ENCODE results near the gene OTOP1. TPM values are rescaled to one million over a fixed set of nuclear protein-coding genes. Genes with fewer than 3 reads are reported as not detected.
"Not testable (repeated sequence)": the region's sequence is repeated elsewhere in the genome, so short reads cannot be mapped to it uniquely, and the experiment has no call there.

Gene OTOP1
- total and polyA plus RNA-seq, 2 of the 4 experiments (the other 2 are of a cell fraction), result not detected

DNA sequence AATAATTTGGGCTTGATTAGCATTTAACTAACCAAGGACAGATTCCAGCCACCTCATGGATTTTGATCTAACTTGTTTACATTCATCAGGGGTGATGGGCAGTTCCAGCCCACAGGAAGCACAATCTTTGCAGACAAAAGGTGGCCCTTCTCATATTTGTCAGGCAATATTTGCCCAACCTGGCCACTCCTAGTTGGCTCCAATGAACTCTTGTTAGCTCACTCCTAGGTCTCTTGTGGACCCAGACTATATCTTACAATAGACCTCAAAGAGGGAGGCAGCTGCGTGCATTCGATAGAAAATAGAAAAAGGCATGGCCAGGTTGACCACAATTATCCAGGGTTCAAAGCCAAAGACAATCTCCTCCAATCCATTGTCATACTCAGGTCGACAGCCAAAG lies 38.2 kb downstream of the OTOP1 start:
- ATAC-seq (ENCODE audit: low read depth); H3K36me3 ChIP-seq (ENCODE audit: control insufficient read depth, insufficient read depth, low read length); H2BK15ac ChIP-seq (ENCODE audit: low read depth, low read length); CTCF ChIA-PET; H3K4me2 ChIP-seq (ENCODE audit: low read depth, low read length); H3K9ac ChIP-seq (ENCODE audit: low read depth, low read length); H3K27ac ChIP-seq (ENCODE audit: insufficient read depth, low read length); DNase-seq; H2AK9ac ChIP-seq (replicated peaks; ENCODE audit: low read depth, low read length, poor library complexity); H3K79me1 ChIP-seq (ENCODE audit: low read depth in 1 of 2, low read length in 2 of 2); H4K8ac ChIP-seq (ENCODE audit: low read depth in 2 of 2, low read length in 2 of 2); H4K91ac ChIP-seq (ENCODE audit: insufficient read depth, low read depth, low read length); H3K18ac ChIP-seq (ENCODE audit: low read depth, low read length); H3K9me1 ChIP-seq (ENCODE audit: insufficient read depth, low read length); in situ Hi-C loops (cut with MboI; ENCODE audit: low sequenced_read_pairs); H2BK20ac ChIP-seq (ENCODE audit: low read depth, low read length); H3K4me1 ChIP-seq (ENCODE audit: control insufficient read depth, insufficient read depth, low read length); intact Hi-C loops (cut with micrococcal nuclease); H3K27me3 ChIP-seq (ENCODE audit: control insufficient read depth, insufficient read depth, low read length); H4K20me1 ChIP-seq (ENCODE audit: insufficient read depth, low read length); H3K4ac ChIP-seq (ENCODE audit: low read depth, low read length); H3K9me3 ChIP-seq (ENCODE audit: control insufficient read depth, insufficient read depth, low read length); dilution Hi-C loops (cut with HindIII; ENCODE audit: low sequenced_read_pairs, unreplicated experiment); H2AK5ac ChIP-seq (ENCODE audit: low read depth, low read length); H2BK120ac ChIP-seq (ENCODE audit: low read depth, low read length); H3K4me3 ChIP-seq (ENCODE audit: insufficient read depth, low read depth, low read length); BruUV-seq (replicated peaks); H3K56ac ChIP-seq (ENCODE audit: extremely low read depth, insufficient read depth, low read length); H2AFZ ChIP-seq (replicated peaks; ENCODE audit: low read length, poor library complexity); H3K23ac ChIP-seq (ENCODE audit: low read depth, low read length); POLR2A ChIA-PET (ENCODE audit: unreplicated experiment); H4K5ac ChIP-seq (ENCODE audit: low read depth, low read length); H3K14ac ChIP-seq (replicated peaks; ENCODE audit: low read depth, low read length); H2BK5ac ChIP-seq (ENCODE audit: low read depth, low read length, poor library complexity, severe bottlenecking): not testable (repeated sequence)
- WGBS, 2 experiments (ENCODE audit: extremely low coverage in 2 of 2, insufficient read length in 1 of 2), result no CpG with 5 or more reads among the region's 3 CpGs

Data from IMR-90 (cell line).